Measurements from ENCODE around the gene FANCC. TPM values are rescaled to one million over a fixed set of nuclear protein-coding genes. Genes with fewer than 3 reads are reported as not detected.
A peak's percentile ranks its signal among the peaks of the same experiment; 100 is the strongest.

The FANCC gene
- polyA plus RNA-seq, 1 of the 3 experiments (the other 2 are of a cell fraction), result 3.5 TPM

- 93% methylated on average over 19 of the region's 19 CpGs for WGBS (ENCODE audit: low lambda C conversion rate)
- no peak for DNase-seq
- Histone ChIP-seq H3K9me2 (no peaks in the 10 kb centered on the region), H2AFZ (ENCODE audit: low read depth) (no peak overlapping the region), H3K79me2 (ENCODE audit: insufficient read depth) (peaks cover 33% of the 10 kb centered on the region; the same call in 1 of the 2 replicates), H3K27ac (ENCODE audit: low read depth in 2 of 2, low read length in 1 of 2) (peak overlapping the region in 1 of 2 experiments; percentile 13; a peak in 1 of 4 replicates), H4K20me1 (ENCODE audit: insufficient read depth) (peaks cover 33% of the 10 kb centered on the region), H3K4me1 (ENCODE audit: control insufficient read depth in 1 of 2, insufficient read depth in 2 of 2, low read depth in 1 of 2, low read length in 1 of 2) (peaks cover 0 to 25% of the 10 kb centered on the region in 2 experiments; a peak in 1 of 4 replicates), H3K4me3 (ENCODE audit: low read depth in 2 of 2, low read length in 1 of 2) (no peak overlapping the region), H3K27me3 (ENCODE audit: insufficient read depth) (no peaks in the 10 kb centered on the region), H3F3A (replicated peaks; ENCODE audit: insufficient read depth) (peaks cover 11% of the 10 kb centered on the region), H3K36me3 (replicated peaks in 1 of 2; ENCODE audit: control insufficient read depth in 1 of 2, insufficient read depth in 2 of 2, low read length in 1 of 2) (peaks cover 41 to 85% of the 10 kb centered on the region in 2 experiments), H3K9ac (no peak overlapping the region), H3K4me2 (no peak overlapping the region), H3K9me3 (no peaks in the 10 kb centered on the region)
- ChIA-PET POLR2A (no interaction called here), CTCF (interaction anchor here (0.8 to 8.9 kb wide), 3 partner anchors 11 to 58 kb away, joined by 4 to 53 read pairs (median 4); no protein-coding TSS in a partner anchor)
- no peak for TF ChIP-seq CTCF (IDR thresholded peaks at IDR 0.05)
- TF ChIP-seq RFX5 (IDR thresholded peaks at IDR 0.05; ENCODE audit: low read length), result no peak
- TF ChIP-seq, protein P1, sequence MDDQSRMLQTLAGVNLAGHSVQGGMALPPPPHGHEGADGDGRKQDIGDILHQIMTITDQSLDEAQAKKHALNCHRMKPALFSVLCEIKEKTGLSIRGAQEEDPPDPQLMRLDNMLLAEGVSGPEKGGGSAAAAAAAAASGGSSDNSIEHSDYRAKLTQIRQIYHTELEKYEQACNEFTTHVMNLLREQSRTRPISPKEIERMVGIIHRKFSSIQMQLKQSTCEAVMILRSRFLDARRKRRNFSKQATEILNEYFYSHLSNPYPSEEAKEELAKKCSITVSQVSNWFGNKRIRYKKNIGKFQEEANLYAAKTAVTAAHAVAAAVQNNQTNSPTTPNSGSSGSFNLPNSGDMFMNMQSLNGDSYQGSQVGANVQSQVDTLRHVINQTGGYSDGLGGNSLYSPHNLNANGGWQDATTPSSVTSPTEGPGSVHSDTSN (IDR thresholded peaks at IDR 0.05), result no peak
- no peak for TF ChIP-seq EZH2phosphoT487 (IDR thresholded peaks at IDR 0.05; ENCODE audit: borderline replicate concordance, low read depth)
- TF ChIP-seq RXRA (IDR thresholded peaks at IDR 0.05; ENCODE audit: borderline replicate concordance, low read depth), result no peak
- no peak for TF ChIP-seq EP300 (IDR thresholded peaks at IDR 0.05; ENCODE audit: borderline replicate concordance in 1 of 2, low read depth in 1 of 2, low read length in 1 of 2)
- no peak for TF ChIP-seq MEF2A (IDR thresholded peaks at IDR 0.05; ENCODE audit: borderline replicate concordance, low read depth)
- no peak for TF ChIP-seq USF2 (IDR thresholded peaks at IDR 0.05; ENCODE audit: borderline replicate concordance, low read depth, low read length)
- no peak for TF ChIP-seq FOSL2 (IDR thresholded peaks at IDR 0.05; ENCODE audit: borderline replicate concordance, low read depth)
- TF ChIP-seq GATA2 (CRISPR knock-in tag; IDR thresholded peaks at IDR 0.05), result no peak
These were observed 233.1 kb downstream of the FANCC start for GRCh38 chr9:95084254-95084934.
